Epithelial cell of esophagus (primary cell): ENCODE measurements around the gene USP9X.
A peak's percentile ranks its signal among the peaks of the same experiment; 100 is the strongest.

Experiments used
- DNase-seq: peaks from one replicate; pipeline ENCODE4 v3.0.0; 2010; ENCODE audit warnings: low read depth
- H3K4me3 ChIP-seq: 2 replicates; pipeline ENCODE4 v1.5.1; 2011; ENCODE audit warnings: mild to moderate bottlenecking, low read length, control low read depth
- TF ChIP-seq, protein P1 (sequence below): IDR thresholded peaks from 2 replicates; pipeline ENCODE4 v1.5.1; 2011; ENCODE audit warnings: low read depth, mild to moderate bottlenecking, low read length, control low read depth, inconsistent platforms; ENCODE audit not compliant: insufficient read depth; ENCODE audit errors: missing control alignments

Gene USP9X

DNA sequence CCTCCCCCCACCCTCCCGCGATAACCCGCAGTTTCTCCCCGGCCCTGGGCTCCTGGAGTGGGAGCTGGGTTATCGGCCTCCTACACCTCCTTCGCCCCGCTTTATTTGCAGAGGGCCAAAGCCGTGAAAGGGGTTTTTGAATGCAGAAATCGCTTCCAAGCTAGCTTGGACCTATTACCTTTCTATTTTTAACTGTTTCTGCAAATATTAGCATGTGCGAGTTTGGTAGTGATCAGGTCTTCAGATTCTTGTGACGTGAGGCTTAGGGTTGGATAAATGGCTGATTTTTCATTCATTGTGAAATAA, 1.3 kb downstream of the USP9X start:
- TF ChIP-seq, protein P1, sequence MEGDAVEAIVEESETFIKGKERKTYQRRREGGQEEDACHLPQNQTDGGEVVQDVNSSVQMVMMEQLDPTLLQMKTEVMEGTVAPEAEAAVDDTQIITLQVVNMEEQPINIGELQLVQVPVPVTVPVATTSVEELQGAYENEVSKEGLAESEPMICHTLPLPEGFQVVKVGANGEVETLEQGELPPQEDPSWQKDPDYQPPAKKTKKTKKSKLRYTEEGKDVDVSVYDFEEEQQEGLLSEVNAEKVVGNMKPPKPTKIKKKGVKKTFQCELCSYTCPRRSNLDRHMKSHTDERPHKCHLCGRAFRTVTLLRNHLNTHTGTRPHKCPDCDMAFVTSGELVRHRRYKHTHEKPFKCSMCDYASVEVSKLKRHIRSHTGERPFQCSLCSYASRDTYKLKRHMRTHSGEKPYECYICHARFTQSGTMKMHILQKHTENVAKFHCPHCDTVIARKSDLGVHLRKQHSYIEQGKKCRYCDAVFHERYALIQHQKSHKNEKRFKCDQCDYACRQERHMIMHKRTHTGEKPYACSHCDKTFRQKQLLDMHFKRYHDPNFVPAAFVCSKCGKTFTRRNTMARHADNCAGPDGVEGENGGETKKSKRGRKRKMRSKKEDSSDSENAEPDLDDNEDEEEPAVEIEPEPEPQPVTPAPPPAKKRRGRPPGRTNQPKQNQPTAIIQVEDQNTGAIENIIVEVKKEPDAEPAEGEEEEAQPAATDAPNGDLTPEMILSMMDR, result no peak
- H3K4me3 ChIP-seq, result peak overlapping the region; percentile 65
- DNase-seq, result peak; percentile 55

GRCh38 chrX:41087201-41087600, 2.0 kb downstream of the USP9X start:
- no peak for DNase-seq
- H3K4me3 ChIP-seq, result peak overlapping the region; percentile 65
- TF ChIP-seq, protein P1, result no peak

- peak; percentile 21 for DNase-seq
- TF ChIP-seq, protein P1, result no peak
- peak overlapping the region; percentile 4 for H3K4me3 ChIP-seq
These were observed 5.5 kb downstream of the USP9X start for GRCh38 chrX:41090568-41091238.

- DNase-seq, result no peak
- TF ChIP-seq, protein P1, result no peak
- H3K4me3 ChIP-seq, result no peak overlapping the region
These were observed 7.5 kb downstream of the USP9X start for GRCh38 chrX:41092776-41093175.

GRCh38 chrX:41095174-41095573, 9.9 kb downstream of the USP9X start:
- DNase-seq, result no peak
- no peak overlapping the region for H3K4me3 ChIP-seq
- TF ChIP-seq, protein P1, result no peak

GRCh38 chrX:41095908-41096307, 10.7 kb downstream of the USP9X start:
- no peak for DNase-seq
- TF ChIP-seq, protein P1, result no peak
- no peak overlapping the region for H3K4me3 ChIP-seq

DNA sequence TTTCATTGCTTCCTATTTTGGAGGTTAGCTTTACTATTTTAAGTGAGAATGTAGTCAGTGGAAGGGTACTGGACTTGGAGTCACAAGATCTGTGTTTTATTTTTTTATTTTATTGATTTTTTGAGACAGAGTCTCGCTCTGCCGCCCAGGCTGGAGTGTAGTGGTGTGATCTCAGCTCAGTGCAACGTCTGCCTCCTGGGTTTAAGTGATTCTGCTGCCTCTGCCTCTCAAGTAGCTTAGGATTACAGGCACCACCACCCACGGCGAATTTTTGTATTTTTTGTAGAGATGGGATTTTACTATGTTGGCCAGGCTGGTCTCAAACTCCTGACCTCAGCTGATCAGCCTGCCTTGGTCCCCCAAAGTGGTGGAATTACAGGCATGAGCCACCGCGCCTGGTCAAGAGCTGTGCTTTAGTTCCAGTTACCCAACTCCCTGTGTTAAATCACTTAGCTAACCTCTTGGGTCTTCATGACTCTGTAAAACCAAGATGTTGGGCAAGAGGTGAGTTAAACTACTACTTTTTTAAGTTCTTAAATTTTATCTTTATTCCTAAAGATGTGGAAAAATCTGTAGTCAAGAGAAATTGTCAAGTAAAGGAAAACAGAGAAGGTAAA, 11.2 kb downstream of the USP9X start:
- TF ChIP-seq, protein P1, result no peak
- no peak overlapping the region for H3K4me3 ChIP-seq
- DNase-seq, result no peak
